VCaP (cell line): ENCODE data around the gene POGLUT3.

Experiments
- H3K27ac ChIP-seq: fragments of 450-650 bp; 2 replicates; pipeline ENCODE4 v1.5.1; 2017
- CTCF ChIP-seq: fragments of 450-650 bp; conservative IDR thresholded peaks from 2 replicates; pipeline ENCODE4 v1.5.1; 2017; ENCODE audit warnings: mild to moderate bottlenecking, moderate library complexity

The POGLUT3 gene

GRCh38 chr11:108466405-108466804 lies 31.8 kb downstream of the POGLUT3 start:
- H3K27ac ChIP-seq = peak overlapping the region; percentile 93
- no peak for TF ChIP-seq CTCF

GRCh38 chr11:108453207-108453835 lies 44.9 kb downstream of the POGLUT3 start:
- TF ChIP-seq CTCF = no peak
- no peak overlapping the region for H3K27ac ChIP-seq
